WTC11 (cell line): ENCODE measurements around the gene NXT1. TPM values are rescaled to one million over a fixed set of nuclear protein-coding genes. Genes with fewer than 3 reads are reported as not detected.

Experiments
- AFF4 ChIP-seq: sonication (generic); formaldehyde crosslinking; IDR thresholded peaks from 2 replicates; pipeline ENCODE4 v1.8.1; 2023; ENCODE audit warnings: mild to moderate bottlenecking, missing genetic modification reagents, borderline replicate concordance
- ATF2 ChIP-seq: sonication (generic); formaldehyde crosslinking; IDR thresholded peaks from 2 replicates; pipeline ENCODE4 v1.8.1; 2022; ENCODE audit warnings: low read depth, missing genetic modification reagents, borderline replicate concordance
- ATF6 ChIP-seq: sonication (generic); formaldehyde crosslinking; IDR thresholded peaks from 2 replicates; pipeline ENCODE4 v1.8.1; 2023; ENCODE audit warnings: mild to moderate bottlenecking, missing genetic modification reagents
- CREB1 ChIP-seq: sonication (generic); formaldehyde crosslinking; IDR thresholded peaks from 2 replicates; pipeline ENCODE4 v1.8.0; 2023; ENCODE audit warnings: mild to moderate bottlenecking, missing genetic modification reagents
- E2F1 ChIP-seq: sonication (generic); formaldehyde crosslinking; IDR thresholded peaks from 2 replicates; pipeline ENCODE4 v1.8.0; 2022; ENCODE audit warnings: mild to moderate bottlenecking, missing genetic modification reagents
- ELF4 ChIP-seq: sonication (generic); formaldehyde crosslinking; IDR thresholded peaks from 2 replicates; pipeline ENCODE4 v1.8.1; 2022; ENCODE audit warnings: low read depth, mild to moderate bottlenecking, moderate library complexity, missing genetic modification reagents
- ERG ChIP-seq: fragments of 250-450 bp; sonication (Bioruptor Pico); IDR thresholded peaks from 2 replicates; pipeline ENCODE4 v1.8.0; 2021; ENCODE audit warnings: mild to moderate bottlenecking
- ESRRA ChIP-seq: sonication (generic); formaldehyde crosslinking; IDR thresholded peaks from 2 replicates; pipeline ENCODE4 v1.8.1; 2022; ENCODE audit warnings: mild to moderate bottlenecking, missing genetic modification reagents, borderline replicate concordance
- GABPB1 ChIP-seq: sonication (generic); formaldehyde crosslinking; IDR thresholded peaks from 2 replicates; pipeline ENCODE4 v1.8.1; 2023; ENCODE audit warnings: mild to moderate bottlenecking, missing genetic modification reagents
- GRHL2 ChIP-seq: fragments of 250-450 bp; sonication (Bioruptor Pico); IDR thresholded peaks from 2 replicates; pipeline ENCODE4 v1.8.0; 2022; ENCODE audit warnings: mild to moderate bottlenecking, moderate library complexity; ENCODE audit not compliant: insufficient replicate concordance, severe bottlenecking
- MLX ChIP-seq: sonication (generic); formaldehyde crosslinking; IDR thresholded peaks from 2 replicates; pipeline ENCODE4 v1.8.1; 2023; ENCODE audit warnings: mild to moderate bottlenecking, missing genetic modification reagents, moderate library complexity
- NR2C2 ChIP-seq: sonication (generic); formaldehyde crosslinking; IDR thresholded peaks from 2 replicates; pipeline ENCODE4 v1.8.0; 2022; ENCODE audit warnings: mild to moderate bottlenecking, missing genetic modification reagents
- PRDM15 ChIP-seq: sonication (generic); formaldehyde crosslinking; IDR thresholded peaks from 2 replicates; pipeline ENCODE4 v1.8.0; 2022; ENCODE audit warnings: missing genetic modification reagents
- ZNF512 ChIP-seq: sonication (generic); formaldehyde crosslinking; IDR thresholded peaks from 2 replicates; pipeline ENCODE4 v1.8.1; 2022; ENCODE audit warnings: missing genetic modification reagents, borderline replicate concordance
- total RNA-seq: library from RNA; stranded (reverse); gene quantifications from 3 replicates; pipeline ENCODE4 v1.2.3, GENCODE V29; 2021
- TF ChIP-seq, protein P1 (sequence below): sonication (generic); formaldehyde crosslinking; IDR thresholded peaks from 2 replicates; pipeline ENCODE4 v1.8.1; 2023; ENCODE audit warnings: mild to moderate bottlenecking, missing genetic modification reagents, moderate library complexity

The NXT1 gene
- total RNA-seq, 1 experiment from 2014 or later = 18.8 TPM

DNA sequence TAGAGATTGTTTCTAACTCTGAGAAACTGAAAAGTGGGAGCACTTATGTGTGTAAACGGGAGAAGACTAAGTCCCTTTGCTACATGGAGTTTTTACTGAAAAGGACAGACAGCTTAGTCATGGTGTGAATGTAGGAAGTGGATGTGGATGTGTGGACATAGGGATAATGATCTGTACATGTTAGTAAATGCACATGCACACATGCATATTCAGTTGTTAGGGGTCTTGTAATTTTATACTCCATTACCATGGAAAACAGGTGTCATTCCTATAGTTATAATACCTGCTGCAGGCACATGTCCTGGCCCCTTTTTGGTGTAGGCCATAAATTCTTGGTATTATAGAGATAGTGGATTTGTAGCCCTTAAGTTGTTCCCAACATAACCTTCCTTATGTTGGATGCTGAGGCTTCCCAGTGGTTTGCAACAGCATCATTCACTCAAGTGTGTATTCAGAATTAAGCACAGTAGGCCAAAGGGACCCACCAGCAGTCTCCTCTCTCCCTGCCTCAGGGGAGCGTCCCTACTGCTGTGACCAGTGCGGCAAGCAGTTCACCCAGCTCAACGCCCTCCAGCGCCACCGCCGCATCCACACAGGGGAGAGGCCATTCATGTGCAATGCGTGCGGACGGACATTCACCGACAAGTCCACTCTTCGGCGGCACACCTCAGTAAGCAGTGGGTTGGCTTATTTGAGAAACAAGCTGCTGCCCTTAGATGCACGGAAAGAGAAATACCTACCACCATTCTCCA lies 18.7 kb downstream of the NXT1 start (continued):
- no peak for TF ChIP-seq PRDM15
- no peak for TF ChIP-seq GRHL2
- no peak for TF ChIP-seq AFF4
- no peak for TF ChIP-seq GABPB1
- TF ChIP-seq MLX (CRISPR knock-in tag) = no peak
- no peak for TF ChIP-seq NR2C2 (CRISPR knock-in tag)
- TF ChIP-seq, protein P1, sequence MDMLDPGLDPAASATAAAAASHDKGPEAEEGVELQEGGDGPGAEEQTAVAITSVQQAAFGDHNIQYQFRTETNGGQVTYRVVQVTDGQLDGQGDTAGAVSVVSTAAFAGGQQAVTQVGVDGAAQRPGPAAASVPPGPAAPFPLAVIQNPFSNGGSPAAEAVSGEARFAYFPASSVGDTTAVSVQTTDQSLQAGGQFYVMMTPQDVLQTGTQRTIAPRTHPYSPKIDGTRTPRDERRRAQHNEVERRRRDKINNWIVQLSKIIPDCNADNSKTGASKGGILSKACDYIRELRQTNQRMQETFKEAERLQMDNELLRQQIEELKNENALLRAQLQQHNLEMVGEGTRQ (CRISPR knock-in tag) = no peak
- TF ChIP-seq E2F1 (CRISPR knock-in tag) = no peak
- no peak for TF ChIP-seq ESRRA
- no peak for TF ChIP-seq ERG (CRISPR knock-in tag)
- no peak for TF ChIP-seq ZNF512 (CRISPR knock-in tag)
- no peak for TF ChIP-seq ATF2 (CRISPR knock-in tag)
- TF ChIP-seq ATF6 = no peak
- TF ChIP-seq ELF4 (CRISPR knock-in tag) = no peak
- no peak for TF ChIP-seq CREB1 (CRISPR knock-in tag)
